H1 (cell line): ENCODE measurements around the gene LCN2. TPM values are rescaled to one million over a fixed set of nuclear protein-coding genes. Genes with fewer than 3 reads are reported as not detected.

Experiments used
- CTCF ChIA-PET: fragments of 300-600 bp; sonication (Branson Sonifier 250); formaldehyde crosslinking; loops from one replicate; lab custom pipeline; 2021; ENCODE audit not compliant: partially characterized antibody; lab: Charles Lee
- POLR2A ChIA-PET: fragments of 300-600 bp; sonication (Branson Sonifier 250); formaldehyde crosslinking; loops from one replicate; lab custom pipeline; 2021; ENCODE audit warnings: inconsistent platforms; ENCODE audit not compliant: partially characterized antibody; lab: Charles Lee
- DNase-seq, 2 experiments: peaks; one replicate each; pipeline versions ENCODE4 v3.0.0 to v3.0.0-alpha.2; 2010 to 2022; ENCODE audit warnings: low spot score in 2 of 2, low read depth in 1 of 2, mixed read lengths in 1 of 2
- FAIRE-seq: peaks from 2 replicates; lab custom pipeline; 2011; peaks lifted over from hg19 to GRCh38; lab: Jason Lieb, UNC
- H2AFZ ChIP-seq: 2 replicates; pipeline ENCODE4 v1.8.1; 2012; ENCODE audit warnings: low read length, inconsistent platforms
- H2AK5ac ChIP-seq: 2 replicates; pipeline ENCODE4 v1.6.1; 2013; ENCODE audit warnings: low read depth, low read length
- H2BK120ac ChIP-seq: replicated peaks from 2 replicates; pipeline ENCODE3; 2013; ENCODE audit warnings: low read depth, low read length, inconsistent platforms
- H2BK12ac ChIP-seq: 2 replicates; pipeline ENCODE4 v1.6.1; 2013; ENCODE audit warnings: low read depth, low read length
- H2BK15ac ChIP-seq: 2 replicates; pipeline ENCODE4 v1.6.1; 2013; ENCODE audit warnings: low read length
- H2BK20ac ChIP-seq: 2 replicates; pipeline ENCODE4 v1.6.1; 2013; ENCODE audit warnings: low read length
- H2BK5ac ChIP-seq: 2 replicates; pipeline ENCODE4 v1.6.1; 2013; ENCODE audit warnings: low read depth, low read length
- H3K14ac ChIP-seq: 2 replicates; pipeline ENCODE4 v1.6.1; 2013; ENCODE audit warnings: inconsistent platforms; ENCODE audit not compliant: insufficient read length
- H3K18ac ChIP-seq: 2 replicates; pipeline ENCODE4 v1.6.1; 2013; ENCODE audit warnings: low read length; ENCODE audit errors: extremely low read depth
- H3K23ac ChIP-seq: 2 replicates; pipeline ENCODE4 v1.6.1; 2013; ENCODE audit warnings: inconsistent platforms; ENCODE audit not compliant: insufficient read length
- H3K23me2 ChIP-seq: 2 replicates; pipeline ENCODE4 v1.6.1; 2013; ENCODE audit warnings: low read depth, low read length
- H3K27ac ChIP-seq: 2 replicates; pipeline ENCODE4 v1.6.1; 2011; ENCODE audit warnings: low read depth, low read length, inconsistent platforms
- H3K27me3 ChIP-seq, 4 experiments: replicated peaks in 1 of 4; 1 replicate in 1 of 4; 2 replicates in 3 of 4; pipeline versions ENCODE4 v1.6.1 to v1.8.1; 2011 to 2013; ENCODE audit warnings: low read length in 3 of 4, mild to moderate bottlenecking in 3 of 4, inconsistent platforms in 2 of 4, mixed read lengths in 2 of 4, moderate library complexity in 1 of 4; ENCODE audit not compliant: control insufficient read depth in 3 of 4, insufficient read depth in 3 of 4; ENCODE audit errors: extremely low read depth in 1 of 4
- H3K36me3 ChIP-seq, 4 experiments: 2 replicates each; pipeline versions ENCODE4 v1.6.1 to v1.8.1; 2011 to 2013; ENCODE audit warnings: mild to moderate bottlenecking in 4 of 4, low read length in 3 of 4, moderate library complexity in 2 of 4, control low read depth in 1 of 4, inconsistent platforms in 1 of 4; ENCODE audit not compliant: insufficient read depth in 4 of 4, control insufficient read depth in 2 of 4
- H3K4ac ChIP-seq: replicated peaks from 2 replicates; pipeline ENCODE3; 2013; ENCODE audit warnings: low read length, low read depth, mixed read lengths, inconsistent platforms; ENCODE audit not compliant: insufficient read length
- H3K4me1 ChIP-seq, 4 experiments: replicated peaks in 1 of 4; 1 replicate in 1 of 4; 2 replicates in 3 of 4; pipeline versions ENCODE4 v1.6.1 to v1.8.1; 2011 to 2013; ENCODE audit warnings: low read length in 3 of 4, inconsistent platforms in 2 of 4, mixed read lengths in 1 of 4; ENCODE audit not compliant: insufficient read depth in 4 of 4, control insufficient read depth in 3 of 4
- H3K4me2 ChIP-seq, 2 experiments: 2 replicates each; pipeline versions ENCODE4 v1.6.1 to v1.8.1; 2011 to 2013; ENCODE audit warnings: low read depth in 2 of 2, low read length in 2 of 2, control low read depth in 1 of 2, inconsistent platforms in 1 of 2, mild to moderate bottlenecking in 1 of 2; ENCODE audit not compliant: insufficient read depth in 1 of 2
- H3K4me3 ChIP-seq, 4 experiments: fragments of 200-600, 300-600 bp in 1 of 4; sonication (generic), shearing (Covaris generic), sonication (Bioruptor Twin) in 1 of 4; 2 replicates each; pipeline versions ENCODE4 v1.5.1 to v1.8.1; 2011 to 2016; ENCODE audit warnings: low read length in 4 of 4, low read depth in 3 of 4, control low read depth in 2 of 4, inconsistent platforms in 2 of 4, mild to moderate bottlenecking in 2 of 4, mixed read lengths in 1 of 4, moderate library complexity in 1 of 4; ENCODE audit not compliant: insufficient read depth in 2 of 4; ENCODE audit errors: extremely low read depth in 1 of 4
- H3K56ac ChIP-seq: replicated peaks from 2 replicates; pipeline ENCODE3; 2013; ENCODE audit warnings: low read depth, mild to moderate bottlenecking, mixed read lengths, low read length, inconsistent platforms; ENCODE audit not compliant: insufficient read length
- H3K79me1 ChIP-seq: 2 replicates; pipeline ENCODE4 v1.6.1; 2013; ENCODE audit warnings: low read depth, low read length, control low read depth
- H3K79me2 ChIP-seq, 2 experiments: 2 replicates each; pipeline versions ENCODE4 v1.6.1 to v1.8.1; 2012 to 2013; ENCODE audit warnings: low read length in 2 of 2, mild to moderate bottlenecking in 2 of 2, inconsistent platforms in 1 of 2; ENCODE audit not compliant: insufficient read depth in 2 of 2, control insufficient read depth in 1 of 2
- H3K9ac ChIP-seq, 4 experiments: replicated peaks in 1 of 4; 1 replicate in 1 of 4; 2 replicates in 3 of 4; pipeline versions ENCODE4 v1.6.1 to v1.8.1; 2011 to 2013; ENCODE audit warnings: low read depth in 3 of 4, low read length in 3 of 4, control low read depth in 2 of 4, mild to moderate bottlenecking in 2 of 4, moderate library complexity in 2 of 4, inconsistent platforms in 1 of 4; ENCODE audit errors: extremely low read depth in 1 of 4
- H3K9me3 ChIP-seq, 2 experiments: 2 replicates each; pipeline versions ENCODE4 v1.6.1 to v1.8.1; 2012 to 2013; ENCODE audit warnings: mild to moderate bottlenecking in 2 of 2, moderate library complexity in 2 of 2, control low read depth in 1 of 2, inconsistent platforms in 1 of 2, low read depth in 1 of 2, low read length in 1 of 2, mixed read lengths in 1 of 2; ENCODE audit not compliant: insufficient read depth in 2 of 2
- H4K20me1 ChIP-seq, 2 experiments: replicated peaks in 1 of 2; 2 replicates each; pipeline versions ENCODE3 to v1.8.1; 2011 to 2013; ENCODE audit warnings: inconsistent platforms in 2 of 2, low read length in 2 of 2, mild to moderate bottlenecking in 1 of 2; ENCODE audit not compliant: insufficient read depth in 2 of 2, control insufficient read depth in 1 of 2
- H4K5ac ChIP-seq: 2 replicates; pipeline ENCODE4 v1.6.1; 2013; ENCODE audit warnings: low read length, low read depth, mixed read lengths, inconsistent platforms; ENCODE audit not compliant: insufficient read length
- H4K8ac ChIP-seq: 2 replicates; pipeline ENCODE4 v1.8.0; 2013; ENCODE audit warnings: mild to moderate bottlenecking, moderate library complexity, low read length, inconsistent platforms; ENCODE audit not compliant: insufficient read depth; ENCODE audit errors: extremely low read depth
- H4K91ac ChIP-seq: replicated peaks from 2 replicates; pipeline ENCODE3; 2013; ENCODE audit warnings: low read length, mixed read lengths, inconsistent platforms; ENCODE audit not compliant: insufficient read length
- WGBS, 2 experiments: shearing (Covaris generic) in 1 of 2; methylation state at CpG; one replicate each; pipeline versions ENCODE4 v1.1.6 to v1.1.7; 2013 to 2015; ENCODE audit warnings: low lambda C conversion rate in 2 of 2, mixed read lengths in 2 of 2, inconsistent platforms in 1 of 2, low coverage in 1 of 2, missing lambda C conversion rate in 1 of 2; ENCODE audit not compliant: insufficient replicate concordance in 2 of 2, insufficient coverage in 1 of 2, insufficient read length in 1 of 2; ENCODE audit errors: extremely low coverage in 1 of 2, missing lambda C conversion rate in 1 of 2; 5-methylcytosine and 5-hydroxymethylcytosine counted together
- polyA plus RNA-seq, 7 experiments: library from polyadenylated mRNA; depleted of rRNA in 3 of 7; stranded (reverse) in 5 of 7; unstranded in 2 of 7; fragments of >200 nt in 5 of 7; fragments of 200-250 nt in 2 of 7; gene quantifications; 1 replicate in 5 of 7; 2 replicates in 1 of 7; 4 replicates in 1 of 7; pipeline versions ENCODE4 v1.2.1 to v1.2.3, GENCODE V29; 2011 to 2013; ENCODE audit warnings: missing spikeins in 2 of 7, mixed read lengths in 2 of 7
- total RNA-seq: library from RNA; stranded (reverse); fragmentation: NEBNext Ultra II Directional; extraction: Animal tissue kit (Norgen Biotek cat#: 25700); gene quantifications from 2 replicates; pipeline ENCODE4 v1.2.1, GENCODE V29; 2021

Gene LCN2
- total and polyA plus RNA-seq, 2 of the 8 experiments (the other 6 are each of a cell fraction or from before 2014, with no cell fraction given) = 1.1 to 1.6 TPM

DNA sequence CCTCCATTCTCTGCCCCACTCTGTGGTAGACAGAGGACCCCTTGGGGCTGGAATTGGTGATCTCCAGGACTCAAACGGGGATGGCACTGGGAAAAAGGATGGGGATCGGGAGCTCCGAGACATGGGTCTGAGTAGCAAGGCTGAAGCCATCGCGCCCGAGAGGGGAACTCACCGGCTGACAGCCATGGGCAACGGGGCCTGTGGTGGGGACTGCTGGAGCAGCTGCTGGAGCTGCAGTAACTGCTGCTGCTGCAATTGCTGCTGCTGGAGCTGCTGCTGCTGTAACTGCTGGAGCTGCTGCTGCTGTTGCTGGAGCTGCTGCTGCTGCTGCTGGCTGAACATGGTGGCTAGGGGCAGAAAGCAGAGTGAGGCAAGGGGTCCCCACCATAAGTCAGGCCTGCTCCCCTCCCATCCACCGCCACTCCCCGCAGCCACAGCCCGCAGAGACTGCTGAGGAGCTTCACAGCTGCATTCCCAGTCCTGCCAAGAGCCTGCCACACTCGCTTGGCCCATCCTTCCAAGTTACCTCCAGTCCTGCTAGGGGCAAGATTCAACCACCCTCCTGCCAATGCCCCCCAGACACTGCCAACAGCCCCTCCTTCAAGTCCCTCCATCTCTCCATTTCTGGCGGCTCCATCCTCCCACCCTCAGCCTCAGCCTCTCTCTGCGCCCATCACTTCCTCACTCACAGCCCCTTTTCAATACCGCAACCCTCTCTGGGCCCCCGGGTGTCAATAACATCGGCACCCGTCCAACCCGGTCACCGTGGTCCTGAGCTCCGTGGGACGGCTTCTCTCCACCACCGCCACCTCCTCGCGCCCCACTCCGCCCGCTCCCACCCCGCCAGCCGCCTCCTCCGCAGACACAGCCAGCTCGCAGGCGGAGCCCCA is 41.5 kb downstream of the LCN2 start:
- Histone ChIP-seq H3K56ac (no peak overlapping the region), H3K27ac (no peak overlapping the region; the same call in 1 of the 2 replicates), H3K9ac (peak overlapping the region; percentile 45 to 56 (median 50); a peak in 6 of 7 replicates), H2AK5ac (no peak overlapping the region), H3K4me1 (peaks cover 0 to 11% (median 4%) of the 10 kb centered on the region in 4 experiments; a peak in 4 of 7 replicates), H3K4me3 (peak overlapping the region; percentile 64 to 99 (median 77)), H3K9me3 (no peaks in the 10 kb centered on the region), H3K79me2 (no peaks in the 10 kb centered on the region), H3K23ac (no peak overlapping the region), H3K27me3 (no peaks in the 10 kb centered on the region), H2BK20ac (no peak overlapping the region), H2BK120ac (no peak overlapping the region), H3K36me3 (peaks cover 0 to 10% (median 6%) of the 10 kb centered on the region in 4 experiments; a peak in 4 of 8 replicates), H3K23me2 (peaks cover 10% of the 10 kb centered on the region; the same call in 1 of the 2 replicates), H2BK15ac (no peak overlapping the region), H2BK12ac (no peak overlapping the region; the same call in 1 of the 2 replicates), H3K79me1 (no peaks in the 10 kb centered on the region; the same call in 1 of the 2 replicates), H2AFZ (0 out of 2 replicates have a peak overlapping the region, but pooled peaks have one; percentile 58), H4K91ac (no peak overlapping the region), H4K8ac (peak overlapping the region; percentile 89), H3K14ac (no peak overlapping the region), H2BK5ac (no peak overlapping the region), H3K18ac (peak overlapping the region; percentile 48; the same call in 1 of the 2 replicates), H3K4me2 (peak overlapping the region; percentile 86 to 94), H3K4ac (no peak overlapping the region), H4K20me1 (peaks cover 0 to 4% of the 10 kb centered on the region in 2 experiments), H4K5ac (peak overlapping the region; percentile 0)
- ChIA-PET CTCF (interaction anchor here (0.6 to 2.8 kb wide), 17 partner anchors 9 to 221 kb away, joined by 3 to 16 read pairs (median 4); no protein-coding TSS in a partner anchor), POLR2A (interaction anchor here (1.1 to 3.3 kb wide), 6 partner anchors 9 to 30 kb away, joined by 3 to 13 read pairs (median 6); no protein-coding TSS in a partner anchor)
- DNase-seq = peak in 1 of 2 experiments; percentile 51
- WGBS, 2 experiments = 43% methylated on average over 19 of the region's 32 CpGs; no CpG with 5 or more reads in 1 of the 2 experiments
- no peak for FAIRE-seq
